Glutamatergic neuron (in vitro differentiated cells): ENCODE measurements around the gene PFN1. TPM values are rescaled to one million over a fixed set of nuclear protein-coding genes. Genes with fewer than 3 reads are reported as not detected.

Experiments
- DNase-seq: peaks from one replicate; pipeline ENCODE4 v3.0.0; 2022
- H3K27ac Mint-ChIP-seq: one replicate; pipeline ENCODE4 v1.8.0; 2020; ENCODE audit warnings: mild to moderate bottlenecking, mixed read lengths, inconsistent platforms; ENCODE audit not compliant: unreplicated experiment
- H3K27me3 Mint-ChIP-seq: one replicate; pipeline ENCODE4 v1.8.0; 2020; ENCODE audit warnings: mild to moderate bottlenecking, moderate library complexity, mixed read lengths, inconsistent platforms; ENCODE audit not compliant: unreplicated experiment
- H3K36me3 Mint-ChIP-seq: one replicate; pipeline ENCODE4 v1.8.0; 2020; ENCODE audit warnings: mild to moderate bottlenecking, mixed read lengths, inconsistent platforms; ENCODE audit not compliant: unreplicated experiment
- H3K4me1 Mint-ChIP-seq: one replicate; pipeline ENCODE4 v1.8.0; 2020; ENCODE audit warnings: mild to moderate bottlenecking, low read depth, mixed read lengths, inconsistent platforms; ENCODE audit not compliant: unreplicated experiment
- H3K4me3 Mint-ChIP-seq: one replicate; pipeline ENCODE4 v1.8.0; 2020; ENCODE audit warnings: mild to moderate bottlenecking, mixed read lengths, inconsistent platforms; ENCODE audit not compliant: unreplicated experiment
- H3K9me3 Mint-ChIP-seq: one replicate; pipeline ENCODE4 v1.8.0; 2020; ENCODE audit warnings: mild to moderate bottlenecking, moderate library complexity, mixed read lengths, inconsistent platforms; ENCODE audit not compliant: unreplicated experiment
- CTCF ChIP-seq: fragments of 200-600 bp; sonication (generic); IDR thresholded peaks from one replicate; pipeline ENCODE4 v1.5.0; 2021; ENCODE audit not compliant: partially characterized antibody, unreplicated experiment
- total RNA-seq: library from RNA; stranded (reverse); fragmentation: NEBNext Ultra II Directional; extraction: Animal tissue kit (Norgen Biotek cat#: 25700); gene quantifications from one replicate; pipeline ENCODE4 v1.2.1, GENCODE V29; 2021; ENCODE audit not compliant: unreplicated experiment

Gene PFN1
- total RNA-seq, 1 donor from 2014 or later: 356 TPM

- Mint-ChIP-seq H3K4me3 (peak overlapping the region; percentile 88), H3K4me1 (peaks cover 23% of the 10 kb centered on the region)
- no peak for TF ChIP-seq CTCF
These were observed 3.2 kb upstream of the PFN1 start for GRCh38 chr17:4951486-4951885.

GRCh38 chr17:4950746-4951204 is 2.4 kb upstream of the PFN1 start, which contains the start of gene ENO3:
Gene ENO3, plus strand, starts transcription at chr17:4951119. Its CDS starts 711 bp downstream, at chr17:4951830.
- no peak for TF ChIP-seq CTCF
- peak within 1 kb of the TSS; percentile 94 for H3K27ac Mint-ChIP-seq
- peaks cover 7% of the 10 kb centered on the region for H3K27me3 Mint-ChIP-seq
- peaks cover 5% of the 10 kb centered on the region for H3K36me3 Mint-ChIP-seq
- peaks cover 26% of the 10 kb centered on the region for H3K4me1 Mint-ChIP-seq
- H3K9me3 Mint-ChIP-seq: peaks cover 17% of the 10 kb centered on the region
- peak; percentile 63 for DNase-seq
- peak within 1 kb of the TSS; percentile 88 for H3K4me3 Mint-ChIP-seq

More at GRCh38 chr17:4951486-4951885, 3.2 kb upstream of the PFN1 start:
- Mint-ChIP-seq H3K27ac (peak overlapping the region; percentile 94), H3K9me3 (peaks cover 17% of the 10 kb centered on the region), H3K27me3 (peaks cover 6% of the 10 kb centered on the region), H3K36me3 (peaks cover 5% of the 10 kb centered on the region)
- DNase-seq: no peak

- H3K4me3 Mint-ChIP-seq: peak overlapping the region; percentile 88
- peaks cover 31% of the 10 kb centered on the region for H3K4me1 Mint-ChIP-seq
- H3K36me3 Mint-ChIP-seq: peaks cover 5% of the 10 kb centered on the region
- peaks cover 7% of the 10 kb centered on the region for H3K27me3 Mint-ChIP-seq
- peak; percentile 45 for DNase-seq
- TF ChIP-seq CTCF: no peak
- peaks cover 17% of the 10 kb centered on the region for H3K9me3 Mint-ChIP-seq
- H3K27ac Mint-ChIP-seq: peak overlapping the region; percentile 94
These were observed 1.9 kb upstream of the PFN1 start for GRCh38 chr17:4950075-4950745.

- Mint-ChIP-seq H3K27ac (peak overlapping the region; percentile 38), H3K27me3 (peaks cover 7% of the 10 kb centered on the region), H3K9me3 (peaks cover 17% of the 10 kb centered on the region), H3K4me1 (peaks cover 32% of the 10 kb centered on the region), H3K4me3 (peak overlapping the region; percentile 79), H3K36me3 (peaks cover 5% of the 10 kb centered on the region)
- DNase-seq: peak; percentile 74
- no peak for TF ChIP-seq CTCF
These were observed 1.2 kb upstream of the PFN1 start for GRCh38 chr17:4949321-4950074.
